C4-2B (cell line): ENCODE results near the gene FNDC10.

Experiments
- CTCF ChIP-seq: fragments of 450-650 bp; conservative IDR thresholded peaks from 2 replicates; pipeline ENCODE4 v1.5.1; 2017; ENCODE audit warnings: mild to moderate bottlenecking
- ZFX ChIP-seq: fragments of 450-650 bp; IDR thresholded peaks from 2 replicates; pipeline ENCODE4 v1.6.1; 2017

GRCh38 chr1:1550087-1550486, 49.8 kb downstream of the FNDC10 start:
- TF ChIP-seq CTCF (no peak), ZFX (no peak)
